Hematopoietic multipotent progenitor cell treated with erythropoietin and hydrocortisone succinate and interleukin-3 and kit ligand, for 15 days (in vitro differentiated cells): Measurements from ENCODE around the gene ADAM15.
A peak's percentile ranks its signal among the peaks of the same experiment; 100 is the strongest.

ENCODE experiments used
- DNase-seq: peaks from one replicate; pipeline ENCODE4 v3.0.0-alpha.2; 2015; ENCODE audit warnings: low spot score

ADAM15 gene

DNA sequence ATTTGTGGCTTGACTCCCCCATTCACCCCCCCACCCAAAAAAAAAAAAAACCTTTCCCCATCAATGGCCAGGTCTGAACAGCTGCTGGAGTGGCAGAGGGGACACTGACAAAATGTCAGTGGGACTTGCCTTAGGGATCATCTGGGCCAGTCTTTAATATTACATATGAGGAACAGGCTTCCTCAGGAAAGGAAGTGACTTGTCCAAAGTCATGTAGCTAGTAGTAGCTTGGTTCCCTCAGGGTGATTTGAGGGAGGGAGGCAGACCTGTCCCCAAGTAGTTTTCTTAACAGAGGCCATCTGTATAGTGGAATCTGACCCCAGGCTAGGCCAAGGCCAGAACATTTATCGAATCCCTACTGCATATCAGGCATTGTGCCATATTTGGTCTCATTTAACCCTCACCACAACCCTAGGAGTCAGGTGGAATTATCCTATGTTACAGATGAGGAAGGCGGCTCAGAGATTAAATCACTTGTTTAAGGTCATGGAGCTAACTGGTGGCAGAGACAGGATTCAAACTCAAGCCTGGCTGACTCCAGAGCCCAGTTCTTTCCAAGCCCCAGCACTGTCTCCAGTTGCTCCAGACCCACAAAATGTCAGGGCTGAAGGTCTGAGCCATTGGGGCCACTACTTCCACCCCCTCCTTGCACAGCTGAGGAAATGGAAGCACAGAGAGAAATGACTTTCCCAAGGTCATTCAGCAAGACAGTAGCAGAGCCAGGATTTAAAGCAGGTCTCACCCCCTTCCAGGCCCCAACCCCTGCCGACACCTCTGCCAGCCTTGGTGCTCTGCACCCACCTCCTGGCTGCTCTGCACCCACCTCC is 38.1 kb upstream of the ADAM15 start:
- DNase-seq: no peak

- DNase-seq: no peak
Measured at GRCh38 chr1:155013632-155014031, 37.5 kb upstream of the ADAM15 start.

DNA sequence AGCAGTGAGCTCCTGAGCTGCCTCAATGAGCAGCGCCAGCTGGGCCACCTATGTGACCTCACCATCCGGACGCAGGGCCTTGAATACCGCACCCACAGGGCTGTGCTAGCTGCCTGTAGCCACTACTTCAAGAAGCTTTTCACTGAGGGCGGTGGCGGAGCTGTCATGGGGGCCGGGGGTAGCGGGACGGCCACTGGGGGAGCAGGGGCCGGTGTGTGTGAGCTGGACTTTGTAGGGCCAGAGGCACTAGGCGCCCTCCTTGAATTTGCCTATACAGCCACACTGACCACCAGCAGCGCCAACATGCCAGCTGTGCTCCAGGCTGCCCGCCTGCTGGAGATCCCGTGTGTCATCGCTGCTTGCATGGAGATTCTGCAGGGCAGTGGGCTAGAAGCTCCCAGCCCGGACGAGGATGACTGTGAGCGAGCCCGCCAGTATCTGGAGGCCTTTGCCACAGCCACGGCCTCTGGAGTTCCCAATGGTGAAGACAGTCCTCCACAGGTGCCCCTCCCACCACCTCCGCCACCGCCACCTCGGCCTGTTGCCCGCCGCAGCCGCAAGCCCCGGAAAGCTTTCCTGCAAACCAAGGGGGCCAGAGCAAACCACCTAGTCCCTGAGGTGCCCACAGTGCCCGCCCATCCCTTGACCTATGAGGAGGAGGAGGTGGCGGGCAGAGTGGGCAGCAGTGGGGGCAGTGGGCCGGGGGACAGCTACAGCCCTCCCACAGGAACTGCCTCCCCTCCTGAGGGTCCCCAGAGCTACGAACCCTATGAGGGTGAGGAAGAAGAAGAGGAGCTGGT is 36.2 kb upstream of the ADAM15 start:
- no peak for DNase-seq

DNA sequence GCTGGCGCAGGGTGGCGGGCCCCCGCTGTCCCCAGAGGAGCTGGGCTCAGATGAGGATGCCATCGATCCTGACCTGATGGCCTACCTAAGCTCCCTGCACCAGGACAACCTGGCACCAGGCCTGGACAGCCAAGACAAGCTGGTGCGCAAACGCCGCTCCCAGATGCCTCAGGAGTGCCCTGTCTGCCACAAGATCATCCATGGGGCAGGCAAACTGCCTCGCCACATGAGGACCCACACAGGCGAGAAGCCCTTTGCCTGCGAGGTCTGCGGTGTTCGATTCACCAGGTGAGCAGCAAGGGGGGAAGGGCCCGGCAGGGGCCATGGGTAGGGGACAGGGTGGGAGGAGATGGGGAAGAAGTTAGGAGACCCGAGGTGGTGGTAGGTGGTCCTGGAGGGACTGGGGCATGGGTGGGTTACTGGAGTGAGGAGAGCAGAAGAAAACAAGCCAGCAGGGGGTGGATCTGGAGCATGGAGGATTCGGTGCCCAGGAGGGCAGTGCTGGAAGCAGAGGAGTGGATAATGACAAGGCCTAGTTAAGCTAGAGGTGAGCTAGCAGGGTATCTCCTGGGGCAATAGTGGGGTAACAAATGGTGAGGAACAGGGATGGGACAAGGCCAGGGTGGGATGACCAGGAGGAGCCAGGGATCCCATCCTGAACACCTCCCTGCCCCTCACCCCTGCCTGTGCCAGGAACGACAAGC is 35.4 kb upstream of the ADAM15 start:
- DNase-seq: no peak

DNA sequence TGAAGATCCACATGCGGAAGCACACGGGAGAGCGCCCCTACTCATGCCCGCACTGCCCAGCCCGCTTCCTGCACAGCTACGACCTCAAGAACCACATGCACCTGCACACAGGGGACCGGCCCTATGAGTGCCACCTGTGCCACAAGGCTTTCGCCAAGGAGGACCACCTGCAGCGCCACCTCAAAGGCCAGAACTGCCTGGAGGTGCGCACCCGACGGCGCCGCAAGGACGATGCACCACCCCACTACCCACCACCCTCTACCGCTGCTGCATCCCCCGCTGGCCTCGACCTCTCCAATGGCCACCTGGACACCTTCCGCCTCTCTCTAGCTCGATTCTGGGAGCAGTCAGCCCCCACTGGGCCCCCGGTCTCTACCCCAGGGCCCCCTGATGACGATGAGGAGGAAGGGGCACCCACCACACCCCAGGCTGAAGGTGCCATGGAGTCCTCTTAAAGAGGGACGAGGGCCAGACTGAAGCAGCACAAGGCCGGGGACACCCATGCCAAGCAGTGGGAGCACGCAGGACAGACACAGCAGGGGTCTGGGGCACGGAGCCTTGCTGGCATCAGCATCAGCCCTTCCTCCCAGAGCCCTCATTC is 34.8 kb upstream of the ADAM15 start:
- no peak for DNase-seq

DNA sequence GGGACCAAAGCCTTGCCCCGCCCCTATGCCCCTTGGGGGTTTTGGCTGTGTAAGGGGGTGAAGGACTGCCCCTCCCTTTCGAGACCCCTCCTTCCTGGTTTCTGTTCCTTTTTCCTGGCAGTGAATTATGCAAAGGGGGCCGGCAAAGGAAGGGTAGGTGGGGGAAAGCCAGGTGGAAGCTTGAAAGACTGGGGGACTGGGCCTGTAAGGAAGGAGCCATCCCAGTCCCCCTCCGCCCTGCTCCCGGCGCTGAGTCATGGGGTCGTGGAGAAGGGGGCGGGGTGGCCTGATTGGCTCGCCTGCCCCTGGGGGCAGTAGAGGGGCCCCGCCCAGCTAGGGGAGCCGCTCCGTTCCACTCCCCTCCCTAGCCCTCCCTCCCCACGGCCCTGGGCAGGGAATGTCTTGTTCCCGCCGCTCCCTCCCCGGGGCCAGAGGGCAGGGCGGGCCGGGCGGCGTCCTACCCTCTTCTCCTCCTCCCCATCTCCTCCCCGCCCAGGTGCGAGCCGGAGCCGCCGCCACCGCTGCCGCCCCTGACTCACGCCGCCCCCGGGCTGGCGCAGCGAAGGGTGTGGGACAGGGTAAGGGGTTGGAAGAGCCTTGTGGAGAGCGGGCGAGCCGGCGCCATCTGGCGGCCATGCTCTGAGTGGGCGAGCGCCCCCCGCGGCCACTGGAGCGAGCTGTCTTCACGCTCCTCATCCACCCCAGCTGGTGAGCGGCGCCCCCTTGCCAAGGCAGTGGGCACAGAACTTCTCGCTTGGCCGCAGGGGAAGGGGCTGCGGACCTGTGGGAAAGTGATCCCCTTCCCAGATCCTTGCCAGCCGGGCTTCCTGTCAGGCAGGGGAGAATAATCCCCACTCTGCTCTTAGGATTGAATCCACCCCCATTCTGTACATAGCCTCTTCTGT is 33.8 kb upstream of the ADAM15 start:
- peak; percentile 83 for DNase-seq

- DNase-seq: no peak
Measured at GRCh38 chr1:155017946-155018316, 33.2 kb upstream of the ADAM15 start.

DNA sequence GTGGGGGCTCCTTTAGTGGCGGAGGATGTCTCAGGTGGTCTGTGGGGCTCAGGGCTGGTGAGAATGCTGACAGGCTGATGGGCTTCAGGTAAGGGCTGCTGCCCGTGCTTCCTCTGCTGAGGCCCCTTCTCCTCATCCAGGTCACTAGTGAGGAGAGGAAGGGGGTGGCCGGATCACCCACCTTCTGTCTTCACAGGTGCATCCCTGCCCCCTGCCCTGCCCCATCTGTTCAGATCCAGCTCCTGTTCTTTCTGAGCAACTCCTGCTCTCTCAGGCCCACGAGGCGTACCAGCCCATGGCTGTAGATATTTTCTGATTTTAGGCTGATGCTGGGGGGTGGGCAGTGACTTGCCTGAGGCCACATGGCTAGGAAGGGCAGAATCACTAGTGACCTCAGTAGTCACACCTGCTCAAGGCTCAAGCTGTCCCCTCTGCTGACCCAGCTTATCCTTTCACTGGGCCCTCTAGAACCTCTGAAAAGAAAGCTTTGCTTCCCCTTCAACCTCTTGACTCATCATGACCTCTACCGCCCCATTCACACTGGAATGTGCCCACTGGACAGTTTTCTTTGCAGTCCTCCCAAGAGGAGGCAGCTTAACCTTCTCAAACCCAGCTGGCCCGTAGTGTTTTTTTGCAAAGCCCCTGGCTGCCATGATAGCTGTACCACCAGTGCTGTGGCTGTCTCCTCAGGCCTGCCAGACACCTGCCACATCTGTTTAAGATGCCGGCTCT is 32.3 kb upstream of the ADAM15 start:
- no peak for DNase-seq

- no peak for DNase-seq
Measured at GRCh38 chr1:155019377-155020245, 31.5 kb upstream of the ADAM15 start.

GRCh38 chr1:155022136-155022926 is 28.8 kb upstream of the ADAM15 start:
- DNase-seq: no peak

DNA sequence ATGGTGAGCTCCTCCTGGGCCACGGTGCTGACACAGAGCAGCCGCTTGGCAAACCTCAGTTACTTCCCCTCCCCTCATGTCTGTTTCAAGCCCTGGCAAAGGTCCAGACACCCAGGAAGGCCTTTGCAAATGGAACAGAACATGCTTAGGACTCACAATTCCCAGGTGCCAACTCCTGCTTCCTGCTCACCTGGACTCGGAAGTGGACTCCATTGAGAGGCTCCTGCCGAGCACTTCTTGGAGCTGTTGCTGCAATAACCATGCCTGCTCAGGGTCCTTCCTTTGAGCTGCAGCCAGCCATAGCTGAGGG is 28.2 kb upstream of the ADAM15 start:
- no peak for DNase-seq

GRCh38 chr1:155023627-155024026 is 27.5 kb upstream of the ADAM15 start:
- no peak for DNase-seq

GRCh38 chr1:155024315-155024714 is 26.8 kb upstream of the ADAM15 start:
- DNase-seq: no peak

DNA sequence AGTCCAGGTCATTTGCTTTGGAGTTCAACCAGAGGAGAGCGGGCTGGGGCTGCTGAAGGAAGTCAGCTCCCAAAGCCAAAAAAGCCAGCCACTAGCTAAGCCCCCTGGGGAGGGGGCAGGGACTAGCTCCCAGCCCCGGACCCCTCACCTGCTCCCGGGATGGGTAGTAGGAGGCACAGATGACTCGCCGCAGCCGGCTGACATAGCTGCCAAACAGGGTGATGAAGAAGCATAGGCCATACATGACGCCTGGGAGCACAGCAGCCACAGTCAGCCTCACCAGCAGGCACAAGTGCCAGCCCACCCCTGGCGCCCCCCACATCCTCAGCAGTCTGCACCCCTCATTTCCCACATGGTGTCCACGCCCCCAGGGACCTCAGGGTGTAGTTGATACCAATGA is 25.0 kb upstream of the ADAM15 start:
- DNase-seq: no peak

DNA sequence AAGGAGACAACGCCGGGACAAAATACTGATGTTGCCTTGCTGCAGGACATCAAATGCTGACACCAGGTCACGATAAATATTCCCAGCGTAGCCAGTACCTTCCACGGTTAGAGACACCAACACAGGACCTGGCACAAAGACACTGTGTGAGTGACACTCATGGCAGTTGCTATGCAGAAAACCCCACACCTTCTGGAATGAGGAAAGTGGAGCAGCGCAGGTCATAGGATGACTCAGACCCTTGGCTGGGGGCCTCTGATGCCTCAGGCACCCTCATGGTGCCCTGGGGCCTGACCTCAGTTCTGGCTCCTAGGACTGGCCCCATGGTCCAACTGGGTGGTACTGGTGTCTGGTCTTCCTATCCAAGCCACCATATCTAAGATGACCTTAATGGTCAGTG is 24.5 kb upstream of the ADAM15 start:
- no peak for DNase-seq

DNA sequence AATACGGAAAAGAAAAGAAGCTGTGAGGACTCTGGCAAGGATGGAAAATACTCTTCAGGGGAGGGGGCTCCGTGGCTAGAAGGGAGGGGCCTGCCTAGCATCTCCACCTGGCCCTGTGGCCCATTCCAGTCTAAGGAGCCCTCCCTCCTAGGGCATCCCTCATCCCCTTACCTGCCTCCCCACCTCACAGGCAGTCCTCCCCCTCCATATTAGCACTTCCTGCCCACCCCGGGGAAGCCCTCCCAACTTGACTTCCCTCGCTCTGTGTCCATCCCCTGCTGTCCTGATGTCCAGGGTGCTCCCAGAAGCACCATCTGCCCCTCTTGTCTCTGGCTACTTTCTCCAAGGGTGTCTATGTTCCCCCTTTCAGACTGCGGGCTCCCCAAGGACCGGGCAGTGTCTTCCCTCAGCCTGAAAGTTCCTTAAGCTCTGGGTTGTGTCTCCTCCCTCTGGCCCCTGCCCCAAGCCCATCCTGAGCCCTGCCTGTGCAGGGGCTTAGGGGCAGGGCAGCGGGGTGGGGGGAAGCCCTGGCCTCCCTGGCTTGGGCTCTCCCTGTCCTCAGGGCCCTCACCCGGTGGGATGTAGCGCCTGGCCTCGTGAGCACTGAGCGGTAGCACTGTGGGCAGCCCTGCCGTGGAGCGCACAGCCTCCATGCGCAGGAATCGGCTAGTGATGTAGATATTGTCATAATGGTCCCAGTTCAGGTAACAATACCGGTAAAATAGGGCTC is 21.4 kb upstream of the ADAM15 start:
- no peak for DNase-seq

GRCh38 chr1:155030243-155030795 is 20.8 kb upstream of the ADAM15 start:
- DNase-seq: no peak

DNA sequence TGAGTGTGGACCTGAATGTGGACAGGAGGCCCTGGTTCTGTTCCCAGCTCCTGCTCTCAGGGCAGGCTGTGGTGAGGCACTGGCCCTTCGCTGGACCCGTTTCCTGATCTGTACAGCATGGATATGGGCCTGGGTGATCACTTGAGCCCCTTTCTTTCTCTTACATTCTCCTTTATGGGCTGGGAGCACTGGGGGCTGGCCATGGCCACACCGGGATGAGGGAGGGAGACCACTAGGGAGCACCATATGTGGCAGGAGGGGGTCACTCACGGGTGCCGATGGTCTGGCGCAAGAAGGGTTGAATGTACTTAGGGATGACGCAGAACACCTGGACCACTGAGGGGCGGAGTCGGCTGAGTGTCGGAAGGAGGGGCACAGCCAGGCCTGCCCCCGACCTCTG is 20.2 kb upstream of the ADAM15 start:
- no peak for DNase-seq
